HEK293 (cell line): ENCODE data around the gene LRRC2.
"Not testable (repeated sequence)": the region's sequence is repeated elsewhere in the genome, so short reads cannot be mapped to it uniquely, and the experiment has no call there.

Experiments
- CTCF ChIA-PET: fragments of 350-600 bp; formaldehyde crosslinking; extraction: SDS; loops from one replicate; lab custom pipeline; 2021; ENCODE audit warnings: antibody characterized with exemption; lab: Yijun Ruan, JAX
- POLR2A ChIA-PET: fragments of 300-600 bp; formaldehyde crosslinking; extraction: SDS; loops from one replicate; lab custom pipeline; 2020; ENCODE audit warnings: antibody characterized with exemption, inconsistent platforms; lab: Yijun Ruan, JAX
- H3K27ac ChIP-seq: fragments of 200-500 bp; sonication (Bioruptor generic); 2 replicates; pipeline ENCODE4 v1.5.1; 2014; ENCODE audit warnings: low read depth, low read length, control low read depth, inconsistent platforms; ENCODE audit errors: extremely low read depth
- H3K36me3 ChIP-seq, 2 experiments: fragments of 200-500 bp in 1 of 2; sonication (Bioruptor generic) in 1 of 2; 1 replicate in 1 of 2; 2 replicates in 1 of 2; pipeline ENCODE4 v1.5.1; 2014 to 2017; ENCODE audit warnings: inconsistent platforms in 2 of 2, low read length in 2 of 2; ENCODE audit not compliant: control insufficient read depth in 2 of 2, insufficient read depth in 1 of 2
- H3K4me1 ChIP-seq: fragments of 200-500 bp; sonication (Bioruptor generic); 2 replicates; pipeline ENCODE4 v1.5.1; 2014; ENCODE audit warnings: mild to moderate bottlenecking, low read length, inconsistent platforms; ENCODE audit not compliant: control insufficient read depth, insufficient read depth
- H3K4me3 ChIP-seq: 2 replicates; pipeline ENCODE4 v1.5.1; 2011; ENCODE audit warnings: low read depth, mild to moderate bottlenecking, control low read depth, low read length, moderate library complexity
- H3K9me3 ChIP-seq: fragments of 200-500 bp; sonication (Bioruptor generic); 2 replicates; pipeline ENCODE4 v1.5.1; 2014; ENCODE audit warnings: low read depth, low read length, inconsistent platforms; ENCODE audit not compliant: control insufficient read depth, insufficient read depth
- ATF2 ChIP-seq: fragments of 450-650 bp; formaldehyde crosslinking; IDR thresholded peaks from 2 replicates; pipeline ENCODE4 v1.5.1; 2016; ENCODE audit warnings: missing biosample characterization, missing genetic modification characterization, low read depth
- GFI1B ChIP-seq: fragments of 450-650 bp; formaldehyde crosslinking; IDR thresholded peaks from 2 replicates; pipeline ENCODE4 v1.5.1; 2016; ENCODE audit warnings: missing biosample characterization, missing genetic modification characterization
- HOXC10 ChIP-seq: sonication (generic); formaldehyde crosslinking; IDR thresholded peaks from 2 replicates; pipeline ENCODE4 v1.8.1; 2023; ENCODE audit warnings: mild to moderate bottlenecking, missing genetic modification reagents
- WT1 ChIP-seq: fragments of 450-650 bp; formaldehyde crosslinking; IDR thresholded peaks from 2 replicates; pipeline ENCODE4 v1.5.1; 2016; ENCODE audit warnings: missing biosample characterization, missing genetic modification characterization
- ZBTB1 ChIP-seq: fragments of 450-650 bp; formaldehyde crosslinking; IDR thresholded peaks from 2 replicates; pipeline ENCODE4 v1.5.1; 2016; ENCODE audit warnings: missing biosample characterization, missing genetic modification characterization
- ZNF146 ChIP-seq: fragments of 450-650 bp; formaldehyde crosslinking; IDR thresholded peaks from 2 replicates; pipeline ENCODE4 v1.5.1; 2016; ENCODE audit warnings: missing biosample characterization, missing genetic modification characterization
- ZNF174 ChIP-seq: fragments of 450-650 bp; formaldehyde crosslinking; IDR thresholded peaks from 2 replicates; pipeline ENCODE4 v1.5.0; 2017; ENCODE audit warnings: missing biosample characterization, mild to moderate bottlenecking, missing genetic modification characterization
- ZNF239 ChIP-seq: fragments of 450-650 bp; formaldehyde crosslinking; IDR thresholded peaks from 2 replicates; pipeline ENCODE4 v1.5.1; 2016; ENCODE audit warnings: missing biosample characterization, missing genetic modification characterization
- ZNF394 ChIP-seq: fragments of 450-650 bp; formaldehyde crosslinking; IDR thresholded peaks from 2 replicates; pipeline ENCODE4 v1.5.1; 2016; ENCODE audit warnings: missing biosample characterization, missing genetic modification characterization, mild to moderate bottlenecking, moderate library complexity, borderline replicate concordance
- ZNF423 ChIP-seq: fragments of 450-650 bp; formaldehyde crosslinking; IDR thresholded peaks from 2 replicates; pipeline ENCODE4 v1.5.1; 2016; ENCODE audit warnings: missing biosample characterization, missing genetic modification characterization
- ZNF501 ChIP-seq: fragments of 450-650 bp; formaldehyde crosslinking; IDR thresholded peaks from 2 replicates; pipeline ENCODE4 v1.5.1; 2016; ENCODE audit warnings: missing biosample characterization, missing genetic modification characterization
- ZNF645 ChIP-seq: fragments of 450-650 bp; formaldehyde crosslinking; IDR thresholded peaks from 2 replicates; pipeline ENCODE4; 2016; ENCODE audit warnings: missing biosample characterization, missing genetic modification characterization
- ZNF670 ChIP-seq: fragments of 450-650 bp; formaldehyde crosslinking; IDR thresholded peaks from 2 replicates; pipeline ENCODE4 v1.5.1; 2016; ENCODE audit warnings: missing biosample characterization, missing genetic modification characterization, low read depth
- ZNF701 ChIP-seq: fragments of 450-650 bp; formaldehyde crosslinking; IDR thresholded peaks from 2 replicates; pipeline ENCODE4 v1.5.1; 2016; ENCODE audit warnings: missing biosample characterization, missing genetic modification characterization
- TF ChIP-seq, protein P1 (sequence below): fragments of 450-650 bp; formaldehyde crosslinking; IDR thresholded peaks from 2 replicates; pipeline ENCODE4 v1.5.1; 2016; ENCODE audit warnings: missing biosample characterization, missing genetic modification characterization, low read depth

Gene LRRC2

DNA sequence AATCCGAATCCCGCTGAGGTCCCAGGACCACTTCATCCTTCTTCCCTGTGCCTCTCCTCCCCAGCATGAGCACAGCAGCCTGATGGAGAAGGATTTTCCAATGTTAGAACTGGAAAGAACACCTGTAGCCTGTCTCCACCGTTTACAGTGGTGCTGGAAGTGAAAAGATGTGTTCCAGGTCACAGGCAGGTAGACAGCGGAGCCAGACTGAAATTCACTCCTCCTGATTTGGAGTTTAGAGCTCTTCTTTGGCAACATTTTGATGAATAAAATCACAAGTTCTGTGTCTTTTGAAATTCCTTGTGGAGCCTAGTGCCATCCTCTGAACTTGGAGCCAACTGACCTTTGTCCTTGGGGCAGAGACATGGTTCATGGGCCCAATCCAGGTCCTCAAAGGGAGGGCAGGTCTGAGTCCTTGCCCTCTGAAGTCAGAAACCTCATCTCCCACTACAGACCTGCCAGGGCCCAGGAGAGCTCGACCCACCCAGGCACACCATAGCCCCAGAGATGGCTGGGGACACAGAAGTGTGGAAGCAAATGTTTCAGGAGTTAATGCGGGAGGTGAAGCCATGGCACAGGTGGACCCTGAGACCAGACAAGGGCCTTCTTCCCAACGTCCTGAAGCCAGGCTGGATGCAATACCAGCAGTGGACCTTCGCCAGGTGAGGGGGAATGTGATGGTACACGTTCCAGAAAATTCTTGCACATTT, 68.4 kb downstream of the LRRC2 start, which contains the start of gene RTP3 (continued):
- TF ChIP-seq ZNF394 = no peak
- TF ChIP-seq ZNF501 (tag by site-specific recombination) = no peak

GRCh38 chr3:46496746-46497555, 69.2 kb downstream of the LRRC2 start:
- POLR2A ChIA-PET = no interaction called here
- H3K4me1 ChIP-seq = no peaks in the 10 kb centered on the region
- no peak overlapping the region for H3K27ac ChIP-seq
- TF ChIP-seq, protein P1, sequence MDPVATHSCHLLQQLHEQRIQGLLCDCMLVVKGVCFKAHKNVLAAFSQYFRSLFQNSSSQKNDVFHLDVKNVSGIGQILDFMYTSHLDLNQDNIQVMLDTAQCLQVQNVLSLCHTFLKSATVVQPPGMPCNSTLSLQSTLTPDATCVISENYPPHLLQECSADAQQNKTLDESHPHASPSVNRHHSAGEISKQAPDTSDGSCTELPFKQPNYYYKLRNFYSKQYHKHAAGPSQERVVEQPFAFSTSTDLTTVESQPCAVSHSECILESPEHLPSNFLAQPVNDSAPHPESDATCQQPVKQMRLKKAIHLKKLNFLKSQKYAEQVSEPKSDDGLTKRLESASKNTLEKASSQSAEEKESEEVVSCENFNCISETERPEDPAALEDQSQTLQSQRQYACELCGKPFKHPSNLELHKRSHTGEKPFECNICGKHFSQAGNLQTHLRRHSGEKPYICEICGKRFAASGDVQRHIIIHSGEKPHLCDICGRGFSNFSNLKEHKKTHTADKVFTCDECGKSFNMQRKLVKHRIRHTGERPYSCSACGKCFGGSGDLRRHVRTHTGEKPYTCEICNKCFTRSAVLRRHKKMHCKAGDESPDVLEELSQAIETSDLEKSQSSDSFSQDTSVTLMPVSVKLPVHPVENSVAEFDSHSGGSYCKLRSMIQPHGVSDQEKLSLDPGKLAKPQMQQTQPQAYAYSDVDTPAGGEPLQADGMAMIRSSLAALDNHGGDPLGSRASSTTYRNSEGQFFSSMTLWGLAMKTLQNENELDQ (tag by site-specific recombination) = no peak
- TF ChIP-seq ZNF423 (tag by site-specific recombination) = no peak
- no peak for TF ChIP-seq ZBTB1
- TF ChIP-seq ZNF239 (tag by site-specific recombination) = no peak
- TF ChIP-seq WT1 (tag by site-specific recombination) = no peak
- TF ChIP-seq ZNF670 (tag by site-specific recombination) = no peak
- TF ChIP-seq ZNF645 (tag by site-specific recombination) = no peak
- no peak for TF ChIP-seq ZNF701 (tag by site-specific recombination)
- no peak for TF ChIP-seq HOXC10 (CRISPR knock-in tag)
- no peak for TF ChIP-seq GFI1B (tag by site-specific recombination)
- no peak for TF ChIP-seq ATF2 (tag by site-specific recombination)
- H3K9me3 ChIP-seq = no peaks in the 10 kb centered on the region
- H3K36me3 ChIP-seq = no peaks in the 10 kb centered on the region
- no peak overlapping the region for H3K4me3 ChIP-seq
- CTCF ChIA-PET = interaction anchor here (0.6 to 3.8 kb wide), 8 partner anchors 8 to 1155 kb away, joined by 3 to 29 read pairs (median 3); no protein-coding TSS in a partner anchor

DNA sequence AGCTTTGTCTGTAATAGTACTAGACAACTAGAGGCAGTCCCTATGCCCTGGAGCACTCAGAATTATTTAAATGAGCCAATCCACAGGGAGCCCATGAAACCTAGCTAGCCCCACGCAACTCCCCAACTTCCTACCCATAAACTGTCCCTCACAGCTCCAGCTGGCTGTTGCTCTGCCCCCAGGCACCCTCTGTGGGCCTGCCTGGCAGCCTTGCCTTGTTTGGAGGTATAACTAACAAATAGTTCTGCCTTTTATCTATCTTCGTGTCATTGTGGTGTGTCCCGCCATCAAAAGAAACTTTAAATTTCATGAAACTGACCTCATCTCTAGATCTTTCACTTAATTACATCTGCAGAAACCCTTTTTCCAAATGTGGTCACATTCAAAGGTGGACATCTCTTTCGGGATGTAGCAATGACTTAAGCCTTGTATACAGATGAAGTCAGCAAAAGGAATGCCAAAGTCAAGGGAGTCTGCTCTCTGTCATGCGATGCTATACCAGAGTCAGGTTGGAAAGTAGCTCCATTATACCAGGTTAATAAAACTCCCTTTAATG, 70.1 kb downstream of the LRRC2 start:
- ChIA-PET POLR2A (no interaction called here), CTCF (interaction anchor here (0.6 to 2.2 kb wide), 6 partner anchors 14 to 74 kb away, joined by 3 to 5 read pairs (median 3); no protein-coding TSS in a partner anchor)

GRCh38 chr3:46494491-46494890, 71.6 kb downstream of the LRRC2 start:
- H3K36me3 ChIP-seq, H3K4me1 ChIP-seq, H3K4me3 ChIP-seq, POLR2A ChIA-PET, CTCF ChIA-PET, H3K9me3 ChIP-seq, H3K27ac ChIP-seq: not testable (repeated sequence)

More for the DNA sequence above, 70.1 kb downstream of the LRRC2 start:
- Histone ChIP-seq H3K9me3 (no peaks in the 10 kb centered on the region), H3K36me3 (no peaks in the 10 kb centered on the region), H3K27ac (no peak overlapping the region), H3K4me3 (no peak overlapping the region), H3K4me1 (no peaks in the 10 kb centered on the region)
- TF ChIP-seq ZNF146 (tag by site-specific recombination) (no peak), ZNF174 (tag by site-specific recombination) (no peak)
